GM23338 (cell line): ENCODE results near the gene SMIM22. TPM values are rescaled to one million over a fixed set of nuclear protein-coding genes. Genes with fewer than 3 reads are reported as not detected.

Experiments used
- ATAC-seq: fragments of 200-7000 bp; cut with Tn5 transposase; 3 replicates; pipeline ENCODE4 v1.9.1; 2020
- DNase-seq: peaks from one replicate; pipeline ENCODE4 v3.0.0-alpha.2; 2015; ENCODE audit warnings: low spot score
- H2AFZ ChIP-seq: fragments of 200-600 bp; sonication (generic); 2 replicates; pipeline ENCODE4 v1.8.0; 2016; ENCODE audit warnings: antibody characterized with exemption, mild to moderate bottlenecking, moderate library complexity
- H3F3A ChIP-seq: fragments of 200-600 bp; sonication (generic); replicated peaks from 2 replicates; pipeline ENCODE4 v1.8.0; 2017; ENCODE audit warnings: antibody characterized with exemption, mixed run types, low read depth
- H3K27ac ChIP-seq: fragments of 200-600 bp; sonication (generic); 2 replicates; pipeline ENCODE4 v1.6.1; 2016; ENCODE audit warnings: low read depth
- H3K27me3 ChIP-seq: fragments of 200-600 bp; sonication (generic); 2 replicates; pipeline ENCODE4 v1.8.0; 2016; ENCODE audit warnings: mild to moderate bottlenecking, mixed run types, moderate library complexity; ENCODE audit not compliant: insufficient read depth
- H3K36me3 ChIP-seq: fragments of 200-600 bp; sonication (generic); 2 replicates; pipeline ENCODE4 v1.8.0; 2016; ENCODE audit warnings: mild to moderate bottlenecking; ENCODE audit not compliant: insufficient read depth
- H3K4me1 ChIP-seq: fragments of 200-600 bp; sonication (generic); 2 replicates; pipeline ENCODE4 v1.8.0; 2016; ENCODE audit warnings: mild to moderate bottlenecking, moderate library complexity; ENCODE audit not compliant: insufficient read depth
- H3K4me2 ChIP-seq: fragments of 200-600 bp; sonication (generic); 2 replicates; pipeline ENCODE4 v1.7.1; 2017; ENCODE audit warnings: mixed run types
- H3K4me3 ChIP-seq: fragments of 200-600 bp; sonication (generic); 2 replicates; pipeline ENCODE4 v1.6.1; 2016; ENCODE audit warnings: mixed run types
- H3K79me2 ChIP-seq: fragments of 200-600 bp; sonication (generic); replicated peaks from 2 replicates; pipeline ENCODE4 v1.8.0; 2017; ENCODE audit warnings: mild to moderate bottlenecking; ENCODE audit not compliant: insufficient read depth
- H3K9me2 ChIP-seq: fragments of 200-600 bp; sonication (generic); 2 replicates; pipeline ENCODE4 v1.8.0; 2017; ENCODE audit not compliant: insufficient read depth
- H4K20me1 ChIP-seq: fragments of 200-600 bp; sonication (generic); replicated peaks from 2 replicates; pipeline ENCODE4 v1.8.0; 2017; ENCODE audit warnings: mild to moderate bottlenecking; ENCODE audit not compliant: insufficient read depth
- H3K27ac Mint-ChIP-seq: 2 replicates; pipeline ENCODE4 v1.8.0; 2020; ENCODE audit warnings: inconsistent platforms, mild to moderate bottlenecking, moderate library complexity, mixed read lengths
- H3K27me3 Mint-ChIP-seq: 3 replicates; pipeline ENCODE4 v1.8.0; 2022; ENCODE audit warnings: low read depth, mild to moderate bottlenecking, moderate library complexity, mixed read lengths, inconsistent platforms; ENCODE audit not compliant: insufficient read depth, poor library complexity
- H3K36me3 Mint-ChIP-seq: 3 replicates; pipeline ENCODE4 v1.8.0; 2021; ENCODE audit warnings: low read depth, mild to moderate bottlenecking, inconsistent platforms, moderate library complexity, mixed read lengths
- H3K4me1 Mint-ChIP-seq: 3 replicates; pipeline ENCODE4 v1.8.0; 2020; ENCODE audit warnings: mild to moderate bottlenecking, inconsistent platforms, mixed read lengths
- H3K4me3 Mint-ChIP-seq: 3 replicates; pipeline ENCODE4 v1.8.0; 2021; ENCODE audit warnings: moderate library complexity, mild to moderate bottlenecking, inconsistent platforms, mixed read lengths
- H3K9me3 Mint-ChIP-seq: 3 replicates; pipeline ENCODE4 v1.8.0; 2020; ENCODE audit warnings: moderate library complexity, mild to moderate bottlenecking, inconsistent platforms, mixed read lengths
- CREB1 ChIP-seq: fragments of 250-450 bp; sonication (Bioruptor Pico); IDR thresholded peaks from 2 replicates; pipeline ENCODE4 v1.5.0; 2020; ENCODE audit warnings: low read depth, mild to moderate bottlenecking, moderate library complexity
- JUNB ChIP-seq: IDR thresholded peaks from one replicate; pipeline ENCODE4 v1.6.1; 2016; ENCODE audit warnings: antibody characterized with exemption; ENCODE audit not compliant: unreplicated experiment
- STAT1 ChIP-seq: IDR thresholded peaks from one replicate; pipeline ENCODE4 v1.6.1; 2016; ENCODE audit warnings: antibody characterized with exemption; ENCODE audit not compliant: unreplicated experiment
- ZNF114 ChIP-seq: fragments of 250-450 bp; sonication (Bioruptor Pico); IDR thresholded peaks from 2 replicates; pipeline ENCODE4 v1.5.0; 2020; ENCODE audit warnings: mild to moderate bottlenecking, moderate library complexity
- ZNF462 ChIP-seq: fragments of 250-450 bp; sonication (Bioruptor Pico); IDR thresholded peaks from 2 replicates; pipeline ENCODE4 v1.5.0; 2020; ENCODE audit warnings: mild to moderate bottlenecking, moderate library complexity
- polyA plus RNA-seq: library from polyadenylated mRNA; unstranded; fragments of >200 nt; fragmentation: Nextera tagmentation; extraction: Ambion mirVana; gene quantifications from 2 replicates; pipeline ENCODE4 v1.2.1, GENCODE V29; 2016
- total RNA-seq: library from RNA; depleted of rRNA; stranded (reverse); fragments of >200 nt; shearing (Covaris generic); gene quantifications from 2 replicates; pipeline ENCODE4 v1.2.3, GENCODE V29; 2014
- TF ChIP-seq, protein P1 (sequence below): IDR thresholded peaks from 2 replicates; pipeline ENCODE4 v1.6.1; 2016; ENCODE audit warnings: antibody characterized with exemption

Gene SMIM22
- total and polyA plus RNA-seq, 2 experiments from 2014 or later: 1.4 TPM; not detected in 1

GRCh38 chr16:4747906-4748681 lies 47.1 kb upstream of the SMIM22 start (continued):
- no peak for TF ChIP-seq ZNF462 (CRISPR knock-in tag)
- TF ChIP-seq STAT1: no peak
- TF ChIP-seq JUNB: no peak
- TF ChIP-seq, protein P1, sequence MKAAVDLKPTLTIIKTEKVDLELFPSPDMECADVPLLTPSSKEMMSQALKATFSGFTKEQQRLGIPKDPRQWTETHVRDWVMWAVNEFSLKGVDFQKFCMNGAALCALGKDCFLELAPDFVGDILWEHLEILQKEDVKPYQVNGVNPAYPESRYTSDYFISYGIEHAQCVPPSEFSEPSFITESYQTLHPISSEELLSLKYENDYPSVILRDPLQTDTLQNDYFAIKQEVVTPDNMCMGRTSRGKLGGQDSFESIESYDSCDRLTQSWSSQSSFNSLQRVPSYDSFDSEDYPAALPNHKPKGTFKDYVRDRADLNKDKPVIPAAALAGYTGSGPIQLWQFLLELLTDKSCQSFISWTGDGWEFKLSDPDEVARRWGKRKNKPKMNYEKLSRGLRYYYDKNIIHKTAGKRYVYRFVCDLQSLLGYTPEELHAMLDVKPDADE: no peak
- TF ChIP-seq CREB1: no peak
- no peak for TF ChIP-seq ZNF114

DNA sequence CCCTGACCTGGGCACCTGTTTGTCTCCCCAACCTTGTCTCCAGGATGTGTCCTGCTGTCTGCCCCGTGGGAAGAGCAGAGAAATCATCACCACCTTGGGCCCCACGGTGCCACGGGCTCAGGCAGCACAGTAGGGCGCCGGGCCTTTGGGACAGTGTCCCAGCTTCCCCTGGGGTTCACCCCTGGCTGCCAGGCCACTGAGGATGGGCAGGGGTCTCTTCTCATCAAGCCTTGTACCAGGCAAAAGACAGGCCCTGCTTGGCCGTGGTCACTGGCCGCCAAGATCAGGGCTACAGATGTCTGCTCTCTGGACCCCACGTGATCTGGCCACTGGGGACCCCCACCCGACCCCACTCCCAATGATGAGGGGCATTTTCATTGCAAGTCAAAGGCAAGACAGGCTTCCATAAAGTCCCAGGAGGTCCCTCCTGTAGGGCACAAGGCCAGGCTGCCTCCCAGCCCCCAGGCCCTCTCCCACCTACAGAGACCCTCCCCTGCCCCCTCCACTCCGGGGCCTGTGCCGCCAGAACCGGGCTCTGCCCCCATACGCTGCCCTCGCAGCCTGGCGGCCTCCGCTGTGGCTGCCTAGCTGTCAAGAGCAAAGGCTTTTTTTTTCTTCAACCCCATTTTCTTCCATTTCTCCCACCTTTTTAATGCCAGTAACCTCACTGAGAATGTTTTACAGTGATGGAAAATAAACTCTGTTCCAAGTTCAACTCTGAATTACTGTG lies 46.3 kb upstream of the SMIM22 start:
- Mint-ChIP-seq H3K27ac (no peak overlapping the region), H3K36me3 (peaks cover 15% of the 10 kb centered on the region; the same call in 2 of the 3 replicates), H3K9me3 (no peaks in the 10 kb centered on the region), H3K27me3 (peaks cover 9% of the 10 kb centered on the region), H3K4me1 (peaks cover 7% of the 10 kb centered on the region), H3K4me3 (no peak overlapping the region)
- Histone ChIP-seq H2AFZ (no peak overlapping the region), H3K9me2 (no peaks in the 10 kb centered on the region), H3F3A (peaks cover 3% of the 10 kb centered on the region; the same call in 1 of the 2 replicates), H4K20me1 (no peaks in the 10 kb centered on the region; the same call in 1 of the 2 replicates), H3K36me3 (no peaks in the 10 kb centered on the region), H3K27ac (no peak overlapping the region), H3K27me3 (no peaks in the 10 kb centered on the region), H3K4me2 (no peak overlapping the region), H3K79me2 (no peaks in the 10 kb centered on the region), H3K4me1 (peaks cover 6% of the 10 kb centered on the region; the same call in 1 of the 2 replicates), H3K4me3 (no peak overlapping the region)
- ATAC-seq: no peak
- no peak for TF ChIP-seq STAT1
- DNase-seq: no peak
